IMR-90 (cell line): Measurements from ENCODE around the gene PCOLCE2. TPM values are rescaled to one million over a fixed set of nuclear protein-coding genes. Genes with fewer than 3 reads are reported as not detected.

ENCODE experiments used
- ATAC-seq: fragments of 200-7000 bp; cut with Tn5 transposase; 2 replicates; pipeline ENCODE4 v1.9.1; 2020; ENCODE audit warnings: low read depth, mild to moderate bottlenecking, moderate library complexity
- BruUV-seq: library from RNA; stranded (reverse); fragments of 400-500 nt; replicated peaks from 2 replicates; lab custom pipeline; 2021; lab: Mats Ljungman, UMichigan
- CTCF ChIA-PET: fragments of 300-600 bp; formaldehyde crosslinking; extraction: SDS; loops from one replicate; lab custom pipeline; 2021; ENCODE audit warnings: antibody characterized with exemption; lab: Yijun Ruan, JAX
- POLR2A ChIA-PET: fragments of 300-600 bp; sonication (Branson Sonifier 250); formaldehyde crosslinking; loops from one replicate; lab custom pipeline; 2022; ENCODE audit warnings: antibody characterized with exemption; ENCODE audit not compliant: unreplicated experiment; lab: Charles Lee
- DNase-seq: peaks from one replicate; pipeline ENCODE4 v3.0.0; 2013
- H2AFZ ChIP-seq: replicated peaks from 2 replicates; pipeline ENCODE3; 2013; ENCODE audit warnings: low read length, mild to moderate bottlenecking; ENCODE audit not compliant: poor library complexity
- H2AK5ac ChIP-seq: 2 replicates; pipeline ENCODE4 v1.6.1; 2013; ENCODE audit warnings: low read depth, low read length, inconsistent platforms
- H2AK9ac ChIP-seq: replicated peaks from 2 replicates; pipeline ENCODE3; 2013; ENCODE audit warnings: mild to moderate bottlenecking, low read depth, low read length, moderate library complexity; ENCODE audit not compliant: poor library complexity
- H2BK120ac ChIP-seq: 2 replicates; pipeline ENCODE4 v1.6.1; 2013; ENCODE audit warnings: low read depth, low read length, inconsistent platforms
- H2BK15ac ChIP-seq: 3 replicates; pipeline ENCODE4 v1.6.1; 2013; ENCODE audit warnings: low read depth, low read length, inconsistent platforms
- H2BK20ac ChIP-seq: 2 replicates; pipeline ENCODE4 v1.6.1; 2013; ENCODE audit warnings: low read depth, mild to moderate bottlenecking, inconsistent platforms, low read length, moderate library complexity
- H2BK5ac ChIP-seq: 2 replicates; pipeline ENCODE4 v1.6.1; 2013; ENCODE audit warnings: mild to moderate bottlenecking, low read depth, low read length, inconsistent platforms; ENCODE audit not compliant: poor library complexity, severe bottlenecking
- H3K14ac ChIP-seq: replicated peaks from 2 replicates; pipeline ENCODE4 v1.6.1; 2013; ENCODE audit warnings: low read depth, low read length, inconsistent platforms
- H3K18ac ChIP-seq: 2 replicates; pipeline ENCODE4 v1.6.1; 2013; ENCODE audit warnings: low read depth, low read length, control low read depth
- H3K23ac ChIP-seq: 2 replicates; pipeline ENCODE4 v1.6.1; 2013; ENCODE audit warnings: low read depth, low read length, inconsistent platforms
- H3K27ac ChIP-seq: 2 replicates; pipeline ENCODE4 v1.5.1; 2013; ENCODE audit warnings: mild to moderate bottlenecking, control low read depth, low read length; ENCODE audit not compliant: insufficient read depth
- H3K27me3 ChIP-seq: 2 replicates; pipeline ENCODE4 v1.6.1; 2013; ENCODE audit warnings: low read length; ENCODE audit not compliant: control insufficient read depth, insufficient read depth
- H3K36me3 ChIP-seq: 2 replicates; pipeline ENCODE4 v1.6.1; 2013; ENCODE audit warnings: low read length, mixed read lengths; ENCODE audit not compliant: control insufficient read depth, insufficient read depth
- H3K4ac ChIP-seq: 2 replicates; pipeline ENCODE4 v1.6.1; 2013; ENCODE audit warnings: low read depth, low read length, inconsistent platforms
- H3K4me1 ChIP-seq: 2 replicates; pipeline ENCODE4 v1.6.1; 2013; ENCODE audit warnings: low read length, mixed read lengths; ENCODE audit not compliant: control insufficient read depth, insufficient read depth
- H3K4me2 ChIP-seq: 2 replicates; pipeline ENCODE4 v1.6.1; 2013; ENCODE audit warnings: low read depth, mild to moderate bottlenecking, control low read depth, low read length, moderate library complexity
- H3K4me3 ChIP-seq: 2 replicates; pipeline ENCODE4 v1.5.1; 2013; ENCODE audit warnings: low read depth, mild to moderate bottlenecking, control low read depth, low read length, moderate library complexity; ENCODE audit not compliant: insufficient read depth
- H3K56ac ChIP-seq: 2 replicates; pipeline ENCODE4 v1.6.1; 2013; ENCODE audit warnings: low read length, inconsistent platforms; ENCODE audit not compliant: insufficient read depth; ENCODE audit errors: extremely low read depth
- H3K79me1 ChIP-seq, 2 experiments: 2 replicates each; pipeline ENCODE4 v1.6.1; 2013; ENCODE audit warnings: low read length in 2 of 2, inconsistent platforms in 1 of 2, low read depth in 1 of 2
- H3K9ac ChIP-seq: 2 replicates; pipeline ENCODE4 v1.6.1; 2013; ENCODE audit warnings: low read depth, low read length, control low read depth
- H3K9me1 ChIP-seq: 2 replicates; pipeline ENCODE4 v1.6.1; 2013; ENCODE audit warnings: low read length, inconsistent platforms; ENCODE audit not compliant: insufficient read depth
- H3K9me3 ChIP-seq: 2 replicates; pipeline ENCODE4 v1.6.1; 2013; ENCODE audit warnings: low read length; ENCODE audit not compliant: control insufficient read depth, insufficient read depth
- H4K20me1 ChIP-seq: 2 replicates; pipeline ENCODE4 v1.6.1; 2013; ENCODE audit warnings: low read length, inconsistent platforms; ENCODE audit not compliant: insufficient read depth
- H4K5ac ChIP-seq: 2 replicates; pipeline ENCODE4 v1.6.1; 2013; ENCODE audit warnings: mild to moderate bottlenecking, low read depth, low read length, control low read depth
- H4K8ac ChIP-seq, 2 experiments: 2 replicates each; pipeline ENCODE4 v1.6.1; 2013; ENCODE audit warnings: low read depth in 2 of 2, low read length in 2 of 2, control low read depth in 1 of 2, inconsistent platforms in 1 of 2
- H4K91ac ChIP-seq: 2 replicates; pipeline ENCODE4 v1.6.1; 2013; ENCODE audit warnings: low read depth, low read length, inconsistent platforms; ENCODE audit not compliant: insufficient read depth
- BHLHE40 ChIP-seq: fragments of 150-350 bp; IDR thresholded peaks from 2 replicates; pipeline ENCODE4 v1.6.1; 2016; ENCODE audit warnings: mild to moderate bottlenecking, low read depth, low read length
- CEBPB ChIP-seq: IDR thresholded peaks from 2 replicates; pipeline ENCODE4 v1.6.1; 2012; ENCODE audit warnings: low read depth, low read length, improper control_type of control experiment
- CHD1 ChIP-seq: IDR thresholded peaks from 2 replicates; pipeline ENCODE4 v1.6.1; 2012; ENCODE audit warnings: low read depth, low read length, improper control_type of control experiment
- CTCF ChIP-seq: conservative IDR thresholded peaks from 2 replicates; pipeline ENCODE4 v1.5.1; 2012; ENCODE audit warnings: mild to moderate bottlenecking, low read depth, low read length, improper control_type of control experiment
- FOS ChIP-seq: fragments of 150-350 bp; IDR thresholded peaks from 2 replicates; pipeline ENCODE4 v1.6.1; 2016; ENCODE audit warnings: low read depth, low read length
- MAFK ChIP-seq: IDR thresholded peaks from 2 replicates; pipeline ENCODE4 v1.6.1; 2012; ENCODE audit warnings: low read depth, low read length, improper control_type of control experiment
- MAZ ChIP-seq: IDR thresholded peaks from 2 replicates; pipeline ENCODE4 v1.6.1; 2012; ENCODE audit warnings: low read depth, mild to moderate bottlenecking, low read length, improper control_type of control experiment, moderate library complexity, borderline replicate concordance
- POLR2A ChIP-seq: IDR thresholded peaks from 2 replicates; pipeline ENCODE4 v1.6.1; 2012; ENCODE audit warnings: mild to moderate bottlenecking, low read depth, low read length
- RAD21 ChIP-seq: IDR thresholded peaks from 2 replicates; pipeline ENCODE4 v1.6.1; 2012; ENCODE audit warnings: low read length, improper control_type of control experiment
- RCOR1 ChIP-seq: IDR thresholded peaks from 2 replicates; pipeline ENCODE4 v1.6.1; 2012; ENCODE audit warnings: mild to moderate bottlenecking, low read length, improper control_type of control experiment; ENCODE audit not compliant: insufficient replicate concordance
- RFX5 ChIP-seq: IDR thresholded peaks from 2 replicates; pipeline ENCODE4 v1.8.0; 2012; ENCODE audit warnings: low read depth, mild to moderate bottlenecking, low read length, moderate library complexity
- USF2 ChIP-seq: fragments of 150-350 bp; IDR thresholded peaks from 2 replicates; pipeline ENCODE4 v1.6.1; 2017; ENCODE audit warnings: mild to moderate bottlenecking, antibody characterized with exemption, low read length, low read depth
- WGBS, 2 experiments: methylation state at CpG; one replicate each; pipeline versions ENCODE4 v1.1.5 to v1.1.7; 2013; ENCODE audit warnings: missing lambda C conversion rate in 2 of 2; ENCODE audit not compliant: insufficient read length in 1 of 2; ENCODE audit errors: extremely low coverage in 2 of 2; 5-methylcytosine and 5-hydroxymethylcytosine counted together
- dilution Hi-C: fragments of 300-500 bp; cut with HindIII; formaldehyde crosslinking; loops from one replicate; pipeline ENCODE4 v1.14.3; 2018; ENCODE audit warnings: low sequenced_read_pairs; ENCODE audit not compliant: unreplicated experiment
- in situ Hi-C: fragments of 300-500 bp; cut with MboI; formaldehyde crosslinking; loops from 3 replicates; pipeline ENCODE4 v1.14.3; 2019; ENCODE audit warnings: low sequenced_read_pairs, inconsistent platforms, mixed read lengths
- intact Hi-C: fragments of 100-400 bp; cut with micrococcal nuclease; formaldehyde crosslinking; loops from 2 replicates; pipeline ENCODE4 v1.10.0; 2022
- polyA plus RNA-seq, 3 experiments: library from polyadenylated mRNA; depleted of rRNA; stranded (reverse); fragments of >200 nt; gene quantifications; 2 replicates each; pipeline ENCODE4 v1.2.3, GENCODE V29; 2012; ENCODE audit warnings: low replicate concordance in 1 of 3
- total RNA-seq: library from RNA; depleted of rRNA; stranded (reverse); fragments of >200 nt; gene quantifications from 2 replicates; pipeline ENCODE4 v1.2.3, GENCODE V29; 2012

The PCOLCE2 gene
- total and polyA plus RNA-seq, 2 of the 4 experiments (the other 2 are of a cell fraction) = 0.50 to 0.54 TPM

- no peak for TF ChIP-seq RFX5
- TF ChIP-seq CEBPB = no peak
- no peak for TF ChIP-seq CHD1
Observed at GRCh38 chr3:142861926-142862325, 27.0 kb downstream of the PCOLCE2 start (continued).

- Histone ChIP-seq H4K5ac (no peak overlapping the region), H3K18ac (no peak overlapping the region), H3K36me3 (no peaks in the 10 kb centered on the region), H2BK20ac (no peak overlapping the region), H2BK120ac (no peak overlapping the region), H3K9me3 (no peaks in the 10 kb centered on the region), H3K23ac (no peak overlapping the region), H3K27me3 (peaks cover 26% of the 10 kb centered on the region), H2AK5ac (no peak overlapping the region), H4K20me1 (no peaks in the 10 kb centered on the region), H2BK5ac (no peak overlapping the region), H3K9ac (no peak overlapping the region), H2BK15ac (no peak overlapping the region), H3K4me3 (no peak overlapping the region), H2AFZ (no peak overlapping the region), H4K91ac (no peak overlapping the region), H3K56ac (no peak overlapping the region), H3K4ac (no peak overlapping the region), H3K4me2 (no peak overlapping the region), H3K14ac (no peak overlapping the region), H2AK9ac (no peak overlapping the region), H4K8ac (no peak overlapping the region), H3K4me1 (no peaks in the 10 kb centered on the region), H3K9me1 (no peaks in the 10 kb centered on the region), H3K79me1 (no peaks in the 10 kb centered on the region), H3K27ac (no peak overlapping the region)
- in situ Hi-C loops = no loop called here
- ChIA-PET CTCF (no interaction called here), POLR2A (no interaction called here)
- BruUV-seq = no TSS peak
- ATAC-seq = no peak
- TF ChIP-seq USF2 (no peak), RAD21 (no peak), RFX5 (no peak), CTCF (no peak), BHLHE40 (no peak), RCOR1 (no peak), CHD1 (no peak), CEBPB (no peak), MAFK (no peak), FOS (no peak), MAZ (no peak), POLR2A (no peak)
- DNase-seq = no peak
- intact Hi-C loops = no loop called here
- no CpG with 5 or more reads among the region's 3 CpGs for WGBS, 2 experiments
- dilution Hi-C loops = no loop called here
Observed at GRCh38 chr3:142858043-142858442, 30.8 kb downstream of the PCOLCE2 start.
